HAP-1 (cell line): Measurements from ENCODE around the gene KRTAP9-6.

Experiments
- DNase-seq, 2 experiments: peaks; one replicate each; pipeline ENCODE4 v3.0.0-alpha.2; 2016 to 2020; ENCODE audit warnings: low spot score in 2 of 2
- H3K27me3 ChIP-seq: fragments of 250-450 bp; sonication (Bioruptor Pico); 2 replicates; pipeline ENCODE4 v1.5.1; 2020; ENCODE audit warnings: low read depth, mild to moderate bottlenecking, moderate library complexity
- H3K36me3 ChIP-seq: fragments of 250-450 bp; sonication (Bioruptor Pico); replicated peaks from 2 replicates; pipeline ENCODE4 v1.5.1; 2020; ENCODE audit warnings: mild to moderate bottlenecking
- H3K4me1 ChIP-seq: fragments of 250-450 bp; sonication (Bioruptor Pico); 2 replicates; pipeline ENCODE4 v1.5.1; 2020; ENCODE audit warnings: mild to moderate bottlenecking
- H3K4me3 ChIP-seq: fragments of 250-450 bp; sonication (Bioruptor Pico); 2 replicates; pipeline ENCODE4 v1.5.1; 2020; ENCODE audit warnings: mild to moderate bottlenecking, moderate library complexity
- H3K9me3 ChIP-seq: fragments of 250-450 bp; sonication (Bioruptor Pico); 2 replicates; pipeline ENCODE4 v1.5.1; 2020; ENCODE audit warnings: mild to moderate bottlenecking, moderate library complexity
- in situ Hi-C: fragments of 300-500 bp; cut with MboI; formaldehyde crosslinking; loops from 3 replicates; pipeline ENCODE4 v1.14.3; 2020; ENCODE audit warnings: low sequenced_read_pairs, inconsistent platforms, mixed read lengths

The KRTAP9-6 gene

DNA sequence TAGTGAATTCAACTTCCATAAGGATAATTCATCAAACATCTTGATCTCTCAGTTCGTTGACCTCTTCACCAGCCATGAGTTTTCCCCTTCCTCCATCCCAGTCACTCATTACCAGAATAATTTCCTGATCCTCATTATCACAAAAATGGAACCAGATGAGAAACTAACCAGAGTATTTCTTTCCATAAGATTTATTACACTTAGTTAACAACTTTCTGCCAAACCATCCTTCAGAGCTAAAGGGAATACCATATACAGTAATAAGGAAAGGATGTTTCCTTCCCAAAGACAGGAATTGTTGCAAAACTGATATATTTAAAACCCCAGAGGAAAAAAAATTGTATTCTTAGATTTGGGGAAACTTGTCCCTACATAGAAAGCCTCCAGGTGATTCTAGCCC is 28.8 kb downstream of the KRTAP9-6 start:
- in situ Hi-C loops: no loop called here
- Histone ChIP-seq H3K27me3 (no peaks in the 10 kb centered on the region; the same call in 1 of the 2 replicates), H3K36me3 (no peaks in the 10 kb centered on the region), H3K4me1 (no peaks in the 10 kb centered on the region), H3K9me3 (no peaks in the 10 kb centered on the region), H3K4me3 (no peak overlapping the region)
- no peak for DNase-seq

DNA sequence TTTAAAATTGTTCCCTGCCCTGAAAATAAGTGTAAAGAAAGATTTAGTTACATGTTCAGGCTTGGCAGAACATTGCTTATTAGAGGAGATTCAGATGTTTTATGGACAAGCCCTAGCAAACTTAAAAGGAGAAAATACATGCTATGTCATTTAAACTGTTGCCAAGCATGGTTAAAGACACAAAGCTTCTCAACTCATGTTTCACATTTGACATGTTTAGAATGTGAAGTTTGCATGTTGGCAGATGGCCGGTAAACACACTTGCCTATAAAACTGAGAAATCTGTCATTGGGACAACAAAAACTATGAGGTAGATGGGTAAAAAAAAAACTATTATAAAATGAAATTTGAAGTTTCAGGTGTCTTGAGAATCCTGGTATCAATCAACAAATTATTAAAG is 31.7 kb downstream of the KRTAP9-6 start:
- no peaks in the 10 kb centered on the region; the same call in 1 of the 2 replicates for H3K27me3 ChIP-seq
- DNase-seq: no peak
- no peaks in the 10 kb centered on the region for H3K4me1 ChIP-seq
- no peaks in the 10 kb centered on the region for H3K36me3 ChIP-seq
- H3K4me3 ChIP-seq: no peak overlapping the region
- no peaks in the 10 kb centered on the region for H3K9me3 ChIP-seq
- in situ Hi-C loops: no loop called here

DNA sequence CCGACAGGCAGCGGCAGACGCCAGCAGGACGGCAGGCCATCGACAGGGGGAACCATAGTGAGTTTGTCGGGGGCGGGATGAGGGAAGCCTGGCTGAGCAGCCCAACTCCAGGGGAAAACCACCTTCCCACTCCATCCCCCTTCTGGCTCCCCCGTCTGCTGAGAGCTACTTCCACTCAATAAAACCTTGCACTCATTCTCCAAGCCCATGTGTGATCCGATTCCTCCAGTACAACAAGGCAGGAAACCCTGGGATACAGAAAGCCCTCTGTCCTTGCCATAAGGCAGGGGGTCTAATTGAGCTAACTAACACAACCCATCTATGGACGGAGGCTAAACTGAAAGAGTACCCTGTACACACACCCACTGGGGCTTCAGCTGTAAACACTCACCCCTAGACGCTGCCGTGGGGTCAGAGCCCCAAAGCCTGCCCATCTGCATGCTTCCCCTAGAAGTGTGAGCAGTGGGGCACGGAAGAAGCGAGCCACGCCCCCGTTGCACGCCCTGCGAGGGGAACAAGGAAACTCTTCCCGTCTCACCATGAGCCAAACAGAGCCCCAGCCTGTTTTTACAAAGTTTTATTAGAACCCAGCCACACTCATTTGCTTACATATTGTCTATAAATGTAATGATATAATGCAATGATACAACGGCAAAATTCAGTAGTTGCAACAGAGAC is 33.4 kb downstream of the KRTAP9-6 start:
- Histone ChIP-seq H3K4me1 (no peaks in the 10 kb centered on the region), H3K4me3 (no peak overlapping the region), H3K36me3 (no peaks in the 10 kb centered on the region), H3K9me3 (no peaks in the 10 kb centered on the region), H3K27me3 (no peaks in the 10 kb centered on the region)
- no peak for DNase-seq
- in situ Hi-C loops: no loop called here

DNA sequence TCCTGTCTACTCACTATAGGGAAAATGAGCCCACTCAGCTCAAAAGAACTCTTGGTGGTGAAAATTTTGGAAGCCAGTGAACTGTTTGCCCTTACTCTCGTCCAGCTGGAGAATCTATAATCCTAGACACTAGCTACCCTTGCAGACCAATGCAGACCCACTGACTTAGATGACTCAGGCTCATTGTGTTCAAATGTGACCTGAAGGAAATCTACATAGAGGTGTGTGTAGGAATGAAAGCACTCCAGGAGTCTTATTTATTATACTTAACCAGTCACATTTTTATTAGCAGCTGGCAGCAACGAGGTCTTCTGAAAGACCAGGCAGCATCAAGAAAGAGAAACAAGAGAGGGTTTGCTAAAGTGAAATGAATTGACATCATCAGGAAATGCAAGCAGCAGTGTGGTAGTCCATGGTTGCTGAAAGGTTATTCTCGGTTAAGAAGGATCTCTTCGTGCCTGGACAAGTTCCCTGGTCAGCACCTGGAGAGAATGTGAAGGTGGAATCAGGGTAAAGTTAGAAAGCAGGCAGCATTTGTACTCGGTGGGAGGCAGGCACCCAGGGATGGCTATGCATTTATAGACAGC is 36.1 kb downstream of the KRTAP9-6 start:
- Histone ChIP-seq H3K27me3 (peaks cover 2% of the 10 kb centered on the region; the same call in 1 of the 2 replicates), H3K9me3 (no peaks in the 10 kb centered on the region), H3K4me1 (no peaks in the 10 kb centered on the region), H3K36me3 (no peaks in the 10 kb centered on the region), H3K4me3 (no peak overlapping the region)
- DNase-seq: no peak
- in situ Hi-C loops: no loop called here

DNA sequence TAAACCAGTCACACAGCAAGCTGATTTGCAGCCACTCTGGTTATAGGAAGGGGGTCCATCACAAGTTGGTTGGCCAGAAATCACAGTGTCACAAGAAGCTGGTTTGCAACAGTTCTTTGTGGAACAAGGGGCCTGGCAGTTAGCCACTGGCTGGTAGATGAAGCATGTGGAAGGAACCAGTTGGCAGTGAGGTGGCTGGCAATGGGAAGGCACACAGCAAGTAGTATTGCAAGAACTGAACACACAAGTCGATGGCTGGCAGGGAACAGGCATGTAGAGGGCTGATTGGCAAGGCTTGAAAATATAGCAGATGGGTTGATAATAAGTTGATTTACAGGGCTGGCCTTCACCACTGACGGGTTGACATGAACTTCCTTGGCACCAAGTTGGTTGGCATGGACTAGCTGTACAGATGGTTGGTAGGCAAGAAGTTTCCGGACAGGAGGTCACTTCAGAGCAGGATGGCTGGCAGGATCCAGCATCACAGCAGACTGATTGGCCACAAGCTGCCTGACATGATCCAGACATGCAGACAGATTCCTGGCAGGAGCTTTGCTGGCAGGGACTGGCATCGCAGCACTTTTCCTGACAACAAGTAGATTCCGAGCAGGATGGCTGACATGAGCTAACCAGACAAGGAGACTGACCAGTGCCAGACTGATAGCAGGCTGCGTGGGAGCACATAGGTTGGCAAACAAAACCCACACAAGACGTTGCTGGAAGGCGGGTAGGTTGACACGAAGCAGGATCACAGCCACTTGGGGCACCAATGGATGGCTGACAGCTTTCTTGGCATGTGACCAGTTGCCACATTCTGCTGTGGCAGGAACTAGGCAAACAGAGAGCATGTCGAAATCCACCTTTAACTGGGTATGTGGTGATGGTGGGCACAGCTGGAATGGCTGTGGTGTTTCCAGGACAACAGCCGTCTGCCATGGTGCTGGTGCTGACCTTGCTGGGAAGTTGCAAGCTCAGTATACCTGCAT is 37.0 kb downstream of the KRTAP9-6 start, which contains the start of gene KRTAP29-1:
Gene KRTAP29-1, minus strand, starts transcription at position 936 of the 986 bp plus-strand sequence. Its CDS starts 0 bp downstream, at position 936.
- H3K4me1 ChIP-seq: no peaks in the 10 kb centered on the region
- no peak within 1 kb of the TSS for H3K4me3 ChIP-seq
- in situ Hi-C loops: no loop called here
- H3K9me3 ChIP-seq: no peaks in the 10 kb centered on the region
- H3K36me3 ChIP-seq: no peaks in the 10 kb centered on the region
- H3K27me3 ChIP-seq: peaks cover 2% of the 10 kb centered on the region; the same call in 1 of the 2 replicates
- no peak for DNase-seq

DNA sequence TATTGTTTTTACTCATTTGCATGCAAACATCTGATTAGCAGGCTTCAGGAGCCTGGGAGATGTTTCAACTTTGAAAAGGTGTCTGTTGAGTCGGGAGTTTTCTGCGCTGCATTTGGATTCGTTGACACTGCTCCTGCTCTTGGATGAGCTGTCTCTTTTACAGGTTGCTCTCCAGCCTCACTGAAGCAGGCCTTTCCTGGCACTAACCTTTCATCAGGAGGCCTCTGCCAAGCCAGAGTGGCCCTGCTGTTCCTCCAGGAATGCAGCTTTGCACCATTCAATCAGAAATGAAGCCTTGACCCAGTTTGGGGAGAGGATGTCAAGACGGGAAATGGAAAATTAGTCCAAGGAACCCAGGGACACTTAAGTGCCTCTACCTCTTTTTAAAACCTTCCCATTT is 37.8 kb downstream of the KRTAP9-6 start:
- DNase-seq: no peak
- Histone ChIP-seq H3K27me3 (peaks cover 2% of the 10 kb centered on the region; the same call in 1 of the 2 replicates), H3K4me1 (no peaks in the 10 kb centered on the region), H3K36me3 (no peaks in the 10 kb centered on the region), H3K4me3 (no peak overlapping the region), H3K9me3 (no peaks in the 10 kb centered on the region)
- in situ Hi-C loops: no loop called here

DNA sequence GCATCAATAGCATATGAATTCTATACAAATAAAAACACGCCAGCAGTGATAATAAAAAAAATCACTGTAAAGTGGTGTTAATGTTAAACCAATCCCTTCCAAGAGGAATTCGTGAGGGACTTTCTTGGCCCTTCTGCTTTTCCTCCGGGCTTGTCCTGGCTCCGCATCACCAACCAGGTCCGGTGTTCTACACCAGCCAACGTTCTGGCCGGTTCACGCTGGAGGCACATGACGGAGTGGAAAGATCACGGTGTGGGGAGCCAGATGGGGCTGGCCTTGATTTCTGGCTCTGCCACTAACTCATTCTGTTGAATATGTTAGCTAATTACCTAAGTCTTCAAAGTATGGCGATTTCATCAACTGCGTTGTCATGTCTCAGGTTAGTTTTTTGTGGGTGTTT is 38.9 kb downstream of the KRTAP9-6 start:
- no peaks in the 10 kb centered on the region for H3K36me3 ChIP-seq
- H3K4me1 ChIP-seq: no peaks in the 10 kb centered on the region
- peaks cover 2% of the 10 kb centered on the region; the same call in 1 of the 2 replicates for H3K27me3 ChIP-seq
- in situ Hi-C loops: no loop called here
- H3K4me3 ChIP-seq: no peak overlapping the region
- no peak for DNase-seq
- no peaks in the 10 kb centered on the region for H3K9me3 ChIP-seq

DNA sequence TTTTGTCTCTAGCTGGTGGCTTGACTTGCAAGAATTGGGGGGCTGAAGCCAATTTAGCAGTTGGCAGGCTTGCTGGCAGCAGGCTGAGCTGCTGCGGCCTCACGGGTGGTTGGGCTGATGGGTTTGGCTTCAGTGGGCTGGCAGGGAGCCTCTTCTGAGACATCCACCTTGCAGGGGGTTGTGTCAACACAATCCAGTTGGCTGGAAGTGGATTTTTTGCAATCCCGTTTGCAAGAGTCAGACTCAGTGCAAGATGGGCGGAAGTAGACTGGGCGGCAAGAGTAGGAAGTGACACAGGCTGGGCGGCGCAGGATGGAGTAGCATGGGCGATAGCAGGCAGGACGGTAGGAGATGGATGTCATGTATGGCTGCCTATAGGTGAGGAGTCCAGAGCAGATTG is 42.5 kb downstream of the KRTAP9-6 start:
- in situ Hi-C loops: no loop called here
- Histone ChIP-seq H3K27me3 (peaks cover 2% of the 10 kb centered on the region; the same call in 1 of the 2 replicates), H3K4me1 (no peaks in the 10 kb centered on the region), H3K9me3 (no peaks in the 10 kb centered on the region), H3K36me3 (no peaks in the 10 kb centered on the region), H3K4me3 (no peak overlapping the region)
- no peak for DNase-seq

DNA sequence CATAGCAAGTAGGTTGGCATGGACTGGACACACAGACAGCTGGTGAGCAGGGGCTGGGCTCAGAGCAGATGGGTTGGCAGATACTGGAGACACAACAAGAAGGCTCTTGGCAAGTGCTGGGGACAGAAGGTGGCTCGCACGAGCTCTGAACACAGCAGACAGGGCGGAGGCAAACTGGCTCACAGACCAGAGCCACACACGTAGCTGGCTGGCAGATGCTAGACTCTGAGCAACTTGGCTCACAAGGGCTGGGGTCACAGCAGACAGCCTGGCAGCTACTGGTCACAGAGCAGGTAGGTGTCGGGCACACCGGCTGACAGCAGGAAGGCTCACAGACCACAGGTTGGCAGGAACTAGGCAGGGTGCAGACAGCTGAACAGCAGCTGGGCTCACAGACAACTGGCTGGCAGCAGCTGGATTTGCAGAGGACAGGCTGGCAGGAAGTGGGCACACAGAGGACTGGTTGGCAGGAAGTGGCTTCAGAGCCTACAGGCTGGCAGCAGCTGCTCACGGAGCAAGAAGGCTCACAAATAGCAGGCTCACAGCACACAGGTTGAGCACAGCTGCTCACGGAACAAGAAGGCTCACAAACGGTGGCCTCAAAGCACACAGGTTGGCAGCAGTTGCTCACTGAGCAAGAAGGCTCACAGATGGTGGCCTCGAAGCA is 43.2 kb downstream of the KRTAP9-6 start:
- H3K36me3 ChIP-seq: no peaks in the 10 kb centered on the region

DNA sequence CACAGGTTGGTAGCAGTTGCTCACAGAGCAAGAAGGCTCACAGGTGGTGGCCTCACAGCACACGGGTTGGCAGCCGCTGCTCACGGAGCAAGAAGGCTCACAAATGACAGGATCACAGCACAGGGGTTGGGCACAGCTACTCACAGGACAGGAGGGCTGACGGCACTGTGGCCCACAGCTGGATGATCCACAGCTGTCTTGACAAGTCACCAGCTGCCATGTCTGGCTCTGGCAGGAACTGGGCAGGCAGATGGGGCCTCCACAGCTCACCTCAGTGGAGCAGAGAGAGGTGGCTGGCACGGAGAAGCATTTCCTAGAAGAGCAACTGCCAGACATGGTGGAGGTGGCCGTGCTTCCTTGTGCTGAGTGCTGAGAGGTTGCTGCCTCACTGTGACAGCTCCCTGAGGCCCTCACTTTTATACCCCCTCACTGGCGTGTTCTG is 43.8 kb downstream of the KRTAP9-6 start, which contains the start of gene KRTAP16-1:
Gene KRTAP16-1, minus strand, starts transcription at position 392 of the 442 bp plus-strand sequence. Its CDS starts 56 bp downstream, at position 336.
- H3K36me3 ChIP-seq: no peaks in the 10 kb centered on the region
- no peaks in the 10 kb centered on the region for H3K4me1 ChIP-seq
- no peak within 1 kb of the TSS for H3K4me3 ChIP-seq
- no peaks in the 10 kb centered on the region for H3K9me3 ChIP-seq
- in situ Hi-C loops: no loop called here
- peaks cover 2% of the 10 kb centered on the region; the same call in 1 of the 2 replicates for H3K27me3 ChIP-seq
- no peak for DNase-seq

More for the DNA sequence above, 43.2 kb downstream of the KRTAP9-6 start:
- no peak for DNase-seq
- Histone ChIP-seq H3K4me1 (no peaks in the 10 kb centered on the region), H3K27me3 (peaks cover 2% of the 10 kb centered on the region; the same call in 1 of the 2 replicates), H3K4me3 (no peak overlapping the region), H3K9me3 (no peaks in the 10 kb centered on the region)
- in situ Hi-C loops: no loop called here

DNA sequence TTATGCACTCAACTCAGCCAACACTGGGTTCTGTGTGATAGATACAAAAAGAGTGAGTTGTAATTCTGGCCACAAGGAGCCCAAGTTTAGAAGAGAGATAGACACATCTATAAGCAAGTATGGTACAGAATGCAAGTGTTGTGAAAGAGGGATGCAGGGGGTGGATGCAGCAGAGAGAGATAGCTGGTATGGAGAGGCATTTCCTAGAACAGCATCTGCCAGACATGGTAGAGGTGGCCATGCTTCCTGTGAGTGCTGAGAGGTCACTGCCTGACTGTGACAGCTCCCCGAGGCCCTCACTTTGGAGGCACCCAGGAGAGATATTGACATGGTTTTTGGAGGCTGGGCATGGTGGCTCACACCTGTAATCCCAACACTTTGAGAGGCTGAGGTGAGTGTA is 45.9 kb downstream of the KRTAP9-6 start:
- Histone ChIP-seq H3K4me1 (no peaks in the 10 kb centered on the region), H3K4me3 (no peak overlapping the region), H3K27me3 (no peaks in the 10 kb centered on the region; the same call in 1 of the 2 replicates), H3K9me3 (no peaks in the 10 kb centered on the region), H3K36me3 (no peaks in the 10 kb centered on the region)
- in situ Hi-C loops: no loop called here
- DNase-seq: no peak

DNA sequence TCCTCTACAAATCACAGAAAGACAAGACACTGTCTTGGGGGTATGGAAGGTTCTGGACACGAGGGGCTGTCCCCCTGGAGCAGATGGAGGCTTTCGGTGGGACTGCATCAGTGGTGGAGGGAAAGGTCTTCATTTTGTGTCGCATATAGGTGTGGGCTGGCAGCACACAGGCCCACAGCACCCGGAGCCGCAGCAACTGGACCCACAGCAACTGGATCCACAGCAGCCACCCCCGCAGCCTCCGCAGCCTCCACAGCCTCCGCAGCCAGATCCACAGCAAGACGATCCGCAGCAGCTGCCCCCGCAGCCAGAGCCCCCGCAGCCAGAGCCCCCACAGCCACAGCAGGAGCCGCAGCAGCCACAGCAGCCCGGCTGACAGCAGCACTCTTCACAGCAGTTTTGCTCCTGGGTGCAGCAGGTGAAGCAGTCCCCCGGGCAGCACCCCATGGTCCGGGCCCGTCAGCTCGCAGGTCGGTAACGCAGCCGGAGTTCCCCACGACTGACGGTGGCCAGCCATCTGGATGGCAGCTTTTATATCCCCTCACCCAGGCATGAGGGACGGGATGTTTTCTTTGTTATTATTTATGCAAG is 50.1 kb downstream of the KRTAP9-6 start, which contains the start of gene KRTAP17-1:
Gene KRTAP17-1, minus strand, starts transcription at position 507 of the 591 bp plus-strand sequence. Its CDS starts 60 bp downstream, at position 447.
- no peak within 1 kb of the TSS for H3K4me3 ChIP-seq
- no peaks in the 10 kb centered on the region for H3K4me1 ChIP-seq
- in situ Hi-C loops: no loop called here
- peaks cover 8% of the 10 kb centered on the region for H3K27me3 ChIP-seq
- DNase-seq: no peak
- H3K9me3 ChIP-seq: no peaks in the 10 kb centered on the region
- no peaks in the 10 kb centered on the region for H3K36me3 ChIP-seq
